ENCODE measurements around the gene FBXO27. TPM values are rescaled to one million over a fixed set of nuclear protein-coding genes. Genes with fewer than 3 reads are reported as not detected.

The FBXO27 gene
- total RNA-seq, 2 donors from 2014 or later, result 12.5 to 21.6 TPM

GRCh38 chr19:39059302-39059701 is 27.0 kb upstream of the FBXO27 start:
- Mint-ChIP-seq H3K36me3 (ENCODE audit: low read depth) (no peaks in the 10 kb centered on the region), H3K27ac (no peak overlapping the region), H3K9me3 (peaks cover 9% of the 10 kb centered on the region), H3K27me3 (ENCODE audit: insufficient read depth) (peaks cover 5% of the 10 kb centered on the region), H3K4me3 (no peak overlapping the region), H3K4me1 (no peaks in the 10 kb centered on the region)
- DNase-seq, result no peak
- peaks cover 5% of the 10 kb centered on the region for H3K9me3 ChIP-seq (ENCODE audit: control insufficient read depth, low read length)
- no peaks in the 10 kb centered on the region for H3K36me3 ChIP-seq (ENCODE audit: control insufficient read depth, insufficient read depth, low read length)
- no peaks in the 10 kb centered on the region for H3K27me3 ChIP-seq (ENCODE audit: control insufficient read depth, insufficient read depth, low read length, poor library complexity, severe bottlenecking)
- peaks cover 3% of the 10 kb centered on the region for H3K4me1 ChIP-seq (ENCODE audit: control insufficient read depth, insufficient read depth, low read length)
- H3K9ac ChIP-seq (ENCODE audit: extremely low read depth, low read length, poor library complexity, severe bottlenecking), result no peak overlapping the region
- no peak overlapping the region for H3K4me3 ChIP-seq (ENCODE audit: low read length)
- no peak for TF ChIP-seq CTCF (conservative IDR thresholded peaks at IDR 0.05)
- H3K27ac ChIP-seq (ENCODE audit: low read depth, low read length), result no peak overlapping the region

DNA sequence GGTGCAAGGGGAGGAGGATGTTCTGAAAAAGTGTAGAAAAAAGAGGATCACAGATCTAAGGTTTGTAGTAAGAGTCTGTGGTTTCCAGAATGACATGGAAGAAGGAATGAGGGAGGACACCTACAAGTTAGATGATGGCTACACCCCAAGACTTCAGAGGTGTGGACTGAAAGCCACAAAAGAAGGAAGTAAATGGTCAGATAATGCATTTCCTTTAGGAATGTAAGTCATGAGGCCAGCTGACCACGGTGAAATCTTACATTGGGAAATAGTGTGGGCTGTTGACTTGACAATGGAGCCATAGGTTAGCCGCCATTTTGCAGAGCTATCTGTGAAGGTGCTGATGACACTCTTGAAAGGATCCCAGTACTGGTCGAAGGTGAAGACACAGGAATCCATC is 25.3 kb upstream of the FBXO27 start:
- H3K27me3 Mint-ChIP-seq (ENCODE audit: insufficient read depth), result peaks cover 5% of the 10 kb centered on the region
- TF ChIP-seq CTCF (conservative IDR thresholded peaks at IDR 0.05), result no peak
- DNase-seq, result no peak
- no peak overlapping the region for H3K4me3 Mint-ChIP-seq
- no peak overlapping the region for H3K27ac ChIP-seq (ENCODE audit: low read depth, low read length)
- H3K4me3 ChIP-seq (ENCODE audit: low read length), result no peak overlapping the region
- H3K36me3 Mint-ChIP-seq (ENCODE audit: low read depth), result no peaks in the 10 kb centered on the region
- H3K27ac Mint-ChIP-seq, result no peak overlapping the region
- peaks cover 5% of the 10 kb centered on the region for H3K9me3 ChIP-seq (ENCODE audit: control insufficient read depth, low read length)
- H3K4me1 Mint-ChIP-seq, result no peaks in the 10 kb centered on the region
- 89 to 90% methylated on average over 3 of the region's 3 CpGs for WGBS, 2 experiments (ENCODE audit: insufficient coverage in 1 of 2, insufficient read length in 1 of 2)
- H3K36me3 ChIP-seq (ENCODE audit: control insufficient read depth, insufficient read depth, low read length), result no peaks in the 10 kb centered on the region
- H3K4me1 ChIP-seq (ENCODE audit: control insufficient read depth, insufficient read depth, low read length), result peaks cover 3% of the 10 kb centered on the region
- H3K27me3 ChIP-seq (ENCODE audit: control insufficient read depth, insufficient read depth, low read length, poor library complexity, severe bottlenecking), result no peaks in the 10 kb centered on the region
- H3K9ac ChIP-seq (ENCODE audit: extremely low read depth, low read length, poor library complexity, severe bottlenecking), result no peak overlapping the region
- H3K9me3 Mint-ChIP-seq, result peaks cover 11% of the 10 kb centered on the region

DNA sequence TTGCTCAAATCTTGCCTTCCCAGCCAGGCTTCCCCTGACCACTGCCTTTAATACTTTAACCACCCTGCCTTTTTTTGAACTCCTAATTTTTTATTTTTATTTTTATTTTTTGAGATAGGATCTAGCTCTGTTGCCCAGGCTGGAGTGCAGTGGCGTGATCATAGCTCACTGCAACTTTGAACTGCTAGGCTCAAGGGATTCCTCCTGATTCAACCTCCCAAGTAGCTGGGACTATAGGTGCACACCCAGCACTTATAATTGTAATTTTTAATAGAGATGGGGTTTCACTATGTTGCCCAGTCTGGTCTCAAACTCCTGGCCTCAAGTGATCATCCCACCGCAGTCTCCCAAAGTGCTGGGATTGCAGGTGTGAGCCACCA is 21.7 kb upstream of the FBXO27 start:
- no peak for TF ChIP-seq CTCF (conservative IDR thresholded peaks at IDR 0.05)
- no peak overlapping the region for H3K9ac ChIP-seq (ENCODE audit: extremely low read depth, low read length, poor library complexity, severe bottlenecking)
- peaks cover 5% of the 10 kb centered on the region for H3K9me3 ChIP-seq (ENCODE audit: control insufficient read depth, low read length)
- H3K4me1 ChIP-seq (ENCODE audit: control insufficient read depth, insufficient read depth, low read length), result peaks cover 3% of the 10 kb centered on the region
- Mint-ChIP-seq H3K27me3 (ENCODE audit: insufficient read depth) (peaks cover 8% of the 10 kb centered on the region), H3K4me3 (no peak overlapping the region), H3K9me3 (peaks cover 11% of the 10 kb centered on the region), H3K36me3 (ENCODE audit: low read depth) (no peaks in the 10 kb centered on the region), H3K4me1 (no peaks in the 10 kb centered on the region), H3K27ac (no peak overlapping the region)
- H3K27ac ChIP-seq (ENCODE audit: low read depth, low read length), result no peak overlapping the region
- DNase-seq, result no peak
- no peaks in the 10 kb centered on the region for H3K27me3 ChIP-seq (ENCODE audit: control insufficient read depth, insufficient read depth, low read length, poor library complexity, severe bottlenecking)
- H3K4me3 ChIP-seq (ENCODE audit: low read length), result no peak overlapping the region
- 88 to 100% methylated on average over 2 of the region's 2 CpGs for WGBS, 2 experiments (ENCODE audit: insufficient coverage in 1 of 2, insufficient read length in 1 of 2)
- no peaks in the 10 kb centered on the region for H3K36me3 ChIP-seq (ENCODE audit: control insufficient read depth, insufficient read depth, low read length)
